NCI-H82 (cell line): ENCODE measurements around the gene SAFB2.

Experiments
- DNase-seq: peaks from one replicate; lab custom pipeline; 2025; lab: John Stamatoyannopoulos, UW

SAFB2 gene

GRCh38 chr19:5622465-5623396 lies at the start of gene SAFB2, which contains the start of gene SAFB:
Gene SAFB2 (minus strand): TSS chr19:5622776. CDS start chr19:5622715, 61 bp downstream.
Gene SAFB (plus strand): TSS chr19:5623083. CDS start chr19:5623206, 123 bp downstream.
- peak; percentile 99 for DNase-seq

- DNase-seq: no peak
Measured at GRCh38 chr19:5671600-5671999, 49.0 kb upstream of the SAFB2 start.

- DNase-seq: no peak
Measured at GRCh38 chr19:5669212-5669611, 46.6 kb upstream of the SAFB2 start.

- peak; percentile 56 for DNase-seq
Measured at GRCh38 chr19:5667751-5668271, 45.2 kb upstream of the SAFB2 start.

GRCh38 chr19:5666921-5667610 lies 44.5 kb upstream of the SAFB2 start:
- DNase-seq: no peak

- DNase-seq: no peak
Measured at GRCh38 chr19:5665781-5666513, 43.4 kb upstream of the SAFB2 start.

GRCh38 chr19:5664515-5664914 lies 41.9 kb upstream of the SAFB2 start:
- DNase-seq: no peak

- no peak for DNase-seq
Measured at GRCh38 chr19:5663904-5664303, 41.3 kb upstream of the SAFB2 start.

- DNase-seq: no peak
Measured at GRCh38 chr19:5661483-5661882, 38.9 kb upstream of the SAFB2 start.

- DNase-seq: no peak
Measured at GRCh38 chr19:5655412-5655811, 32.8 kb upstream of the SAFB2 start.

- DNase-seq: no peak
Measured at GRCh38 chr19:5654931-5655330, 32.4 kb upstream of the SAFB2 start.

- DNase-seq: no peak
Measured at GRCh38 chr19:5652261-5652660, 29.7 kb upstream of the SAFB2 start.

- no peak for DNase-seq
Measured at GRCh38 chr19:5651361-5651760, 28.8 kb upstream of the SAFB2 start.

GRCh38 chr19:5648464-5648863 lies 25.9 kb upstream of the SAFB2 start:
- no peak for DNase-seq

- DNase-seq: no peak
Measured at GRCh38 chr19:5646703-5647102, 24.1 kb upstream of the SAFB2 start.

GRCh38 chr19:5645409-5645808 lies 22.8 kb upstream of the SAFB2 start:
- DNase-seq: no peak

- no peak for DNase-seq
Measured at GRCh38 chr19:5644037-5644436, 21.5 kb upstream of the SAFB2 start.

GRCh38 chr19:5643060-5643459 lies 20.5 kb upstream of the SAFB2 start:
- DNase-seq: no peak

- no peak for DNase-seq
Measured at GRCh38 chr19:5642204-5642603, 19.6 kb upstream of the SAFB2 start.

- DNase-seq: no peak
Measured at GRCh38 chr19:5641171-5641570, 18.6 kb upstream of the SAFB2 start.

GRCh38 chr19:5637971-5638370 lies 15.4 kb upstream of the SAFB2 start:
- no peak for DNase-seq

GRCh38 chr19:5635427-5635826 lies 12.9 kb upstream of the SAFB2 start:
- DNase-seq: no peak
